Hematopoietic multipotent progenitor cell treated with erythropoietin and hydrocortisone succinate and interleukin-3 and kit ligand, for 15 days (in vitro differentiated cells): ENCODE results near the gene BAZ2B.
"Not testable (repeated sequence)": the region's sequence is repeated elsewhere in the genome, so short reads cannot be mapped to it uniquely, and the experiment has no call there.

Experiments
- DNase-seq: peaks from one replicate; pipeline ENCODE4 v3.0.0-alpha.2; 2015; ENCODE audit warnings: low spot score

The BAZ2B gene, protein sequence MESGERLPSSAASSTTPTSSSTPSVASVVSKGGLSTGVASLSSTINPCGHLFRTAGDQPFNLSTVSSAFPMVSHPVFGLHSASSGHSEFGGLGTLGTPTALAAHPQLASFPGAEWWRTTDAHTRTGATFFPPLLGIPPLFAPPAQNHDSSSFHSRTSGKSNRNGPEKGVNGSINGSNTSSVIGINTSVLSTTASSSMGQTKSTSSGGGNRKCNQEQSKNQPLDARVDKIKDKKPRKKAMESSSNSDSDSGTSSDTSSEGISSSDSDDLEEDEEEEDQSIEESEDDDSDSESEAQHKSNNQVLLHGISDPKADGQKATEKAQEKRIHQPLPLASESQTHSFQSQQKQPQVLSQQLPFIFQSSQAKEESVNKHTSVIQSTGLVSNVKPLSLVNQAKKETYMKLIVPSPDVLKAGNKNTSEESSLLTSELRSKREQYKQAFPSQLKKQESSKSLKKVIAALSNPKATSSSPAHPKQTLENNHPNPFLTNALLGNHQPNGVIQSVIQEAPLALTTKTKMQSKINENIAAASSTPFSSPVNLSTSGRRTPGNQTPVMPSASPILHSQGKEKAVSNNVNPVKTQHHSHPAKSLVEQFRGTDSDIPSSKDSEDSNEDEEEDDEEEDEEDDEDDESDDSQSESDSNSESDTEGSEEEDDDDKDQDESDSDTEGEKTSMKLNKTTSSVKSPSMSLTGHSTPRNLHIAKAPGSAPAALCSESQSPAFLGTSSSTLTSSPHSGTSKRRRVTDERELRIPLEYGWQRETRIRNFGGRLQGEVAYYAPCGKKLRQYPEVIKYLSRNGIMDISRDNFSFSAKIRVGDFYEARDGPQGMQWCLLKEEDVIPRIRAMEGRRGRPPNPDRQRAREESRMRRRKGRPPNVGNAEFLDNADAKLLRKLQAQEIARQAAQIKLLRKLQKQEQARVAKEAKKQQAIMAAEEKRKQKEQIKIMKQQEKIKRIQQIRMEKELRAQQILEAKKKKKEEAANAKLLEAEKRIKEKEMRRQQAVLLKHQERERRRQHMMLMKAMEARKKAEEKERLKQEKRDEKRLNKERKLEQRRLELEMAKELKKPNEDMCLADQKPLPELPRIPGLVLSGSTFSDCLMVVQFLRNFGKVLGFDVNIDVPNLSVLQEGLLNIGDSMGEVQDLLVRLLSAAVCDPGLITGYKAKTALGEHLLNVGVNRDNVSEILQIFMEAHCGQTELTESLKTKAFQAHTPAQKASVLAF (N-terminal part only)

GRCh38 chr2:159616286-159616701, at the start of gene BAZ2B:
Gene BAZ2B, minus strand, starts transcription at chr2:159616548. Its CDS starts 137,829 bp downstream, at chr2:159478719.
- DNase-seq = peak; percentile 37

DNA sequence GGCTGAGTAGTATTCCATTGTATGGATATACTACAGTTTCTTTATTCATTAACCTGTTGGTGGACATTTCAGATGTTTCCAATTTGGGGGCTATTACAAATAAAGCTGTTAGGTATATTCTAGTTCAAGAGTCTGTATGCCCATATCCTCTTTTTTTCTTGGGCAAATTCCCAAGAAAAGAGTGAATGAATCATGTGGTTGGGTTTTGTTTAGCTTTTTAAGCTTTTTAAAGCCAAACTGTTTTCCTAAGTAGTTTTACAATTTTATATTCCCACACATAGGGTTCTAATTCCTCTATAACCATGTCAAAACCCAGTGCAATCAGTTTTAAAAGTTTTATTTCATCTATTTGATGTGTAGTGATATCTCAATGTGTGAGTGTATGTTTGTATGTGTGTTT, 44.9 kb upstream of the BAZ2B start:
- no peak for DNase-seq

DNA sequence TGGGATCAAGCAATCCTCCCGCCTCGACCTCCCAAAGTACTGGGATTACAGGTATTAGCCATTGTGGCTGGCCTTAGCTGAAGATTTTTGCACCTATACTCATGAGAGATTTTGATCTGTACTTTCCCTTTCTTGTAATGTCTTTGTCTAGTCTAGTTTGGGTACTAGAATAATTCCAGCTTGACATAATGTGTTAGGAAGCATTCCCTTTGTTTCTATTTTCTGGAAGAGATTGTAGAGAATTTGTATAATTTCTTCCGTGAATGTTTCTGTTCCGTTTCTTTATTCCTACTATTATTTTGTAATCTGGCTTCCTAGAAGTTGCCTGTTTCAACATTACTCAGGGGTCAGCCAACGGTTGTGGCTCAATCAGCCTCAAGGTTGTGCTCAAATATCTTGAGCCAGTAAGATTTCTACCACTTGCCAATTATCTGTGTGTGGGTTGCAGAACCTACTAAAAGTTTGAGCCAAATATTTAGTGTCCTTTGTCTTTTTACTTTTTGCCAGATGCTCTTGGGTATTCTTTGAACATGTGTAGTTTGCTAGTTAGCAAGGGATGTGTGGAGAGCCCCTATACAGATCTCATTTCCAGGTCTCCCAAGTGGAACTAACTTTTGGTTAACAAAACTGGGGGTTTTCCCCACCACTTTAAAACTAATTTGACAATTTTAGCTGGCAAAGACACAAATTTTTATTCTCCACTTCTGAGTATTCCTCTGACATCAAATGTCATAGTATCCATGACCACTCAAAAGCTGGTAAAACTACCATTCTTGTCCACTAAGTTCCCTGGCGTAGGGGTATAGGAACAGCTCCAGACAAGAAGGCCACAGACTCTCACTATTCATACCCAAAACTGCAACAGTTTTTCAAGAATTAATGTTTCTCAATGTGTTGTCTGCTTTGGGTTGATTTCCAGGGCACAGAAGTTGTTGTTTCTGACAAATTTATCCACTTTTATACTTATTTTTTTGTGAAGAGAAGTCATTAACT, 42.8 kb upstream of the BAZ2B start:
- no peak for DNase-seq

DNA sequence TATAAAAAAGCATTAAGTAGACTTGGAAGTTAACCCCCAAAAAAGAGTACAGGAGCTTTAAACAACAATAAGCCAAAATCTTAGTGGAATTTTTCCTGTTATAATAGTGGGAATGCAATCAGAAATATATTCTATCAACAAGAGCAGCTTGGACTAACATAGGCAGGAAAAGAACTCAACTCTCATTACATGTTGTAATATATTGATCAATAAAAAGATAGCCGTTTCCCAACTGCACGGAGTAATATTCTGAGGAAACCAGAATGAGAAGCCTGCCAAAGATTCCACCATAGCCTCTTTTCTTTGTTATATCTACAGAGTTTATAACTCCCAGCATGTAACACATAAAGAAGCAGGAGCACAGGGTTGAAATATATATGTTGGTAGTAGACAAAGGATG, 37.6 kb upstream of the BAZ2B start:
- DNase-seq = no peak

GRCh38 chr2:159651884-159652283, 35.5 kb upstream of the BAZ2B start:
- no peak for DNase-seq

GRCh38 chr2:159650574-159650973, 34.2 kb upstream of the BAZ2B start:
- DNase-seq = no peak

DNA sequence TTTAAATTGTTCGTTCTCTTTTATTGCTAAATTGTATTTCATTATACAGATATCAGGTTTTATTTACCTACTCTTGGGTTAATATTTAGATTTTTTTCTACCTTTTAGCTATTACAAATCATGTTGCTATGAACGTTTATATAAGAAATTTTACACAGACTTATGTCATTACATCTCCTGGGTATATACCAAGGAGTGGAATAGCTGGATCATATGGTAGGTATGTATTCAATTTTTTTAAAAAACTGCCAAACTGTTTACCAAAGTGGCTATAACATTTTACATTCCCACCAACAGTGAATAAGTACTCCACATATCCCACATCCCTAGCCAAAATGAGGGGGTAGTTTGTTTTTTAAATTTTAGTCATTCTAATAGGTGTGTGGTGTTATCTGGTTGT, 32.3 kb upstream of the BAZ2B start:
- no peak for DNase-seq

DNA sequence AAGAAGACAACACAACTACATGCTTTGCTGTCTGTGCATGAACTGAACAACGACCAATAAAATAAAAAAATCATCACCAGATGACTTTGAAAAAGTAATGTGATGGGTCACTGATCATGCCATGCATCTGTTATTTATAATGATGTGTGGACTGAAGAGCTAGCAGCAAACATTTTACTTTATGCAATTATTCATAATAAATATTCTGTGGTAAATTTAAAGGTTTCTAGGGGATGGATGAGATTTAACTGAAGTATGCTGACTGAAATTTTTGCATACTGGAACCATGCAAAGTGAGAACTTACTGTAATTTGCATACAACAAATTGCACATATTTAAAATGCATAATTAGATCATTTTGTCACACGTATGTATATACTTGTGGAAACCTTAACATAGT, 31.3 kb upstream of the BAZ2B start:
- DNase-seq = no peak

GRCh38 chr2:159640176-159640575, 23.8 kb upstream of the BAZ2B start:
- no peak for DNase-seq

- no peak for DNase-seq
These were observed 23.4 kb upstream of the BAZ2B start for GRCh38 chr2:159639712-159640111.

- no peak for DNase-seq
These were observed 22.7 kb upstream of the BAZ2B start for GRCh38 chr2:159639071-159639470.

DNA sequence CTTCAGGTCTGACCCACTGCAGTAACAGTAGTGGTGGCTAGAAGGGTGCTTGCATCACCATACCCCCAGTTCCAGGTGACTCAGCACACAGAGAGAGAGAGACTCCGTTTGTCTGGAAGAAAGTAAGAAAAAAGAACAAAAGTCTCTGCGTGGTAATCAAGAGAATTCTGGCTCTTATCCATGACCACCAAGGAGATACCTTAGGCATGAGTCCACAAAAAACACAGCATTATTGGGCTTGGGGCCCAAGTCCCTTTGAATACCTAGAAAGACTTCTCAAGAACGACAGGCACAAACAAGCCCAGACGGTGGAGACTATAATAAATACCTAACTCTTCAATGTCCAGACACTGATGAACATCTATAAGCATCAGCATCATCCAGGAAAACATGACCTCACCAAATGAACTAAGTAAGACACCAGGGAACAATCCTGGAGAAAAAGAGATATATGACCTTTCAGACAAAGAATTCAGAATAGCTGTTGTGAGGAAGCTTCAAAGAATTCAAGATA, 21.7 kb upstream of the BAZ2B start:
- DNase-seq = no peak

DNA sequence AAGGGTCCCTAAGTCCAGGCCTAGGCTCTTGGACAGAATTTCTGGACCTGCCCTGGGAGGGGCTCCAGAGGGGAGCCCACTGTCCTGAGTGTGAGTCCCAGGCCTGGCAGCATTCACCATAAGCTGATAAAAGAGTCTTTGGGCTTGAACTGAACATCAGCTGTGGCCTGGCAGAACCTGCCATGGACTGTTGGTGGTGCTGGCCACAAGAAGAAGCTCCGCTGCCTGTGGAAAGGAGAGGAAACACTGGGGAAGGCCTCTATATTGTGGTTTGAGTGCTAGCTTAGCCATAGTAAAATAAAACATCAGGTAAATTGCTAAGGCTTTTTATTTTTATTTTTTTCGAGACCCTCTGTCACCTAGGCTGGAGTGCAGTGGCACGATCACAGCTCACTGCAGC, 20.9 kb upstream of the BAZ2B start:
- DNase-seq = no peak

- no peak for DNase-seq
These were observed 18.9 kb upstream of the BAZ2B start for GRCh38 chr2:159635006-159635789.

GRCh38 chr2:159633219-159633618, 16.9 kb upstream of the BAZ2B start:
- no peak for DNase-seq

- DNase-seq = not testable (repeated sequence)
These were observed 9.3 kb upstream of the BAZ2B start for GRCh38 chr2:159625628-159626027.

- DNase-seq = no peak
These were observed 7.1 kb upstream of the BAZ2B start for GRCh38 chr2:159623436-159623835.

DNA sequence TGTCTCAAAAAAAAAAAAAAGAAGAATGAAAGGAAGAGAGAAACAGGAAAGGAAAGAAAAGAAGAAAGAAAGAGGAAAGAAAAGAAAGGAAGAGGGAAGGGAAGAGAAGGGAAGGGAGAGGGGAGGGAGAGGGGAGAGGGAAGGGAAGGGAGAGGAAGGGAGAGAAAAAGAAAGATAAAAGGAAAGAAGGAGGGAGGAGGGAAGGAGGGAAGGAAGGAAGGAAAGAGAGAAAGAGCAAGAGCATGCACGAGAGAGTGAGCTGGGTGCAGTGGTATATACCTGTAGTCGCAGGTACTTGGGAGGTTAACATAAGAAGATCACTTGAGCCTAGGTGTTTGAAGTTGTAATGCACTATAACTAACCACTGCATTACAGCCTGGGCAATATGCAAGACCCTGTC, 6.6 kb upstream of the BAZ2B start:
- DNase-seq = no peak

DNA sequence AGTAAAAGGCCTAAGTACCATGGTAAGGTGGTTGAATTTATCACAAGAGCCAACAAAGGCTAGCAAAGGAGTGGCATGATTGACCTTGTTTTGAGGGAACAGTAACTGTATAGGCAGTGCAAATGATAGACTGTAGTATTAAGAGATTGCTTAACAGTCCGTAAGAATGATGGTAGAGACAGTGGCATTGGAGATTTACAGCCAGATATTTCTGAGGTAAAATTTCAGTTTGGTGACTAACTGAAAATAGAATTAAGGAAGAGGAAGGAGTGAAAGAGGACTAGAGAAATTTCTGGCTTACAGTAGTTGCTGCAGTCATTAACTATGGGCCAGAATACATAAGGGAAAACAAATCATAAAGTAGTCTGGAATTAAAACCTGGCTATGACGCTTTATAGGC, 4.4 kb upstream of the BAZ2B start:
- no peak for DNase-seq

DNA sequence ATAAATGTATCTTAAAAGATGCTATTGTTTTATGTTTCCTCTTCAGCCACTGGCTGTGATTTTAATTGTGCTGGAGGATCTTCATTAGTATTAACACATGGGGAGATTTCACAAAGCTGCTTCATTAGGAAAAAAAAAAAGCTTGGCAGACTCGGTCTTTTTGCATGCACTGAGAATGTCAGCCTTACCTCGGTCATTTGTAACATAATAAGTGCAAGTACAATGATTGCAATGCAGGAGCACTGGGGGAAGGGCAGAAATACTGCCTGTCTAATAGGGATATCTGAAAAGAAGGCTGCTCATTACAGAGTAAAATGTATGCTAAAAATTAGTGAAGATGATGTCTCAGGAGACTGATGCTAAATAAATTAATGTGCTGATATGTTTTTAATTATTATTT, 1.3 kb upstream of the BAZ2B start:
- no peak for DNase-seq
